ENCODE results near the gene CCBE1.
"Not testable (repeated sequence)": the region's sequence is repeated elsewhere in the genome, so short reads cannot be mapped to it uniquely, and the experiment has no call there.

The CCBE1 gene

DNA sequence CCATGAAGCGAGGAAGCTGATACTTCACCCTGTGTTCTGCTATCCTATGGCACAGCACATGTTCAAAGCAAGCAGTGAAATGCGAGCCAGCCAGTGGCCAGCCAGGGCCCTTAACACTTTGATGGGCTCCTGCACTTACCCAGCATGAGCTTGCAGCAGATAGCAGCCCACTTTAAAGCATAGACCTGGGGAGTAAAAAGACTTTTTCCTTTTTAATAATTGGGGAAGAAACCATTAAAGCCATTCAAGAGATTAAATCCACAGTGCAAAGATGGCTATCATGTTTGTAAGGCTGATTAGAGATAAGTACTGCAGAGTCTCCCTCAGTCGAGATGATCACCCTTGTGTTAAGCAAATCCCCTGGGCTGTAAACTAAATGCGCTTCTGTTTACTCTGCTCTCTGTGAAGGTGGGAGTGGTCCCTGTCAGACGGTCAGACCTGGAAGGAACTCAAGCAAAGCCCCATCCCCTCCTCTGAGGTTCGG, 15.7 kb downstream of the CCBE1 start:
- DNase-seq (ENCODE audit: low read depth): no peak

GRCh38 chr18:59681051-59681450, 16.2 kb downstream of the CCBE1 start:
- DNase-seq (ENCODE audit: low read depth): no peak

GRCh38 chr18:59675346-59675745, 21.9 kb downstream of the CCBE1 start:
- no peak for DNase-seq (ENCODE audit: low read depth)

DNA sequence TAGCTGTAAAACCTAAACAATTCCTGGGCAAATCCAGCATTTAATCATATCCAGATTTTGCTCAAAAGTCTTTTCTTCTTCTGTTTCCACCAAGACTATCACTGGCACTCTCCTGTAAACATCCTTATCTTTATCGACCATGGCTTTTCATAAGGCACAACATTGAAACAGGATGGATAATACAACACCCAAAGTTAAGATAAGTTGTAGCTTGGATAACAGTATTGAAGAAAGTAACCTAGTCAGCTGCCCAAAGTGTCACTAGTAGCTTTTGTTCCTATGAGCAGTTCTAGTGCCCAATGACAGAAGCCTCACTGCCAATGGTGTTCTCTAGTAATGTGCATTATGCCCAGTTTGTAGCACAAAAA, 22.3 kb downstream of the CCBE1 start:
- no peak for DNase-seq (ENCODE audit: low read depth)

GRCh38 chr18:59674186-59674902, 22.9 kb downstream of the CCBE1 start:
- no peak for DNase-seq (ENCODE audit: low read depth)

DNA sequence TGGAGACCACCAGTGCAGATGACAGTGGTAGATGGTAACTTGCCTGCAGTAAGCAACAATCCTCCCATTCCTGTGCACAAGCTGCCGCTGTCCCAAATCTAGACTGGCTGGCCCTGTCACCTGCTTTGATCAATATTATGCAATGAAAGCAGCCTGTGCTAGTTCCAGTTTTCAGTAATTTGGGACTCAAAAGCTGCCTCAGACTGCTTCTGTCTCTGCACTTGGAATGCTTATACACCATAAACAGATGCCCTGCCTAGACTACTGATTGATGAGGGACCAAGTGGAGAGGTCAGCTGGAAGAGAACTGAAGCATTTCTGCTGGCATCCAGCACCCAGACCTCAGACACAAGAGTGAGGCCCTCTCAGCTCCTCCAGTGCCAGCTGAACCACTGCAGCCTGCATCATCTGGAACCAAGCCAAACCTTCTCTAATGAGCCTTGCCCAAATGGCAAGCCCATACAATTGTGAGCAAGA, 24.9 kb downstream of the CCBE1 start:
- DNase-seq (ENCODE audit: low read depth): no peak

- DNase-seq (ENCODE audit: low read depth): no peak
Measured at GRCh38 chr18:59671551-59671950, 25.7 kb downstream of the CCBE1 start.

DNA sequence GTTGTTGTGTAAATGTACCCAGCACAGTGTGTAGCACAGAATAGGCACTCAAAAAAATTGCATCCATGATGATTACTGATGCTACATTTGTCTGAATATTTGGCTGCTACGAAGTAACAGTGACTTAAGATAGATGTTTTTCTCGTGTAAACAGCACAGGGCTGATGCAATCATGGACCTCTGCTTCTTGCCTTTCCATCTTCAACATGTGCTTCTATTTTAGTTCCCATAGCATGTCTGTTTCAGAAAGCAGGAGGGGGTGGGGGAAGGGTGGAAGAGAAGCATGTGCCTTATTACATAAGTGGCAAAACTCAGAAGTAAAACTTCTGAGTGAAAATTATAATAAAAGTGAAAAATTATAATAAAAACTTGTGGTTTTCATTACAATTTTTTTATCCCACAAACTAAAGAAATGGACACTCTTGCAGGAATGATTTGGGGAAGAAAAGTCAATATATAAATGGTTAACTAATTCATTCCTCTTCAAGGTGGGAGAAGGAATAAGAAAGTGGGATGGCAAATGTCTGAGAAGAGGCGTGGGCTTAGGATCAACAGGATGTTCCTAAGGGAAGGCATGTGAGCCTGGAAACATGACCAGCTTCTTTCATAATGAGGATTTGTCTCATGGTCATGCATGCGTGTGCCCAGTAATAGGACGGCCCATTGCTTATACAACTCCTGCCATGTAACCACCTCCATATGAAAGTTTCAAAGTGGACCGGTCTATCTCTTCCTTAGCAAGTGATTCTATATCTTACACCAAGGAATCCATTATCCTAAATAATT, 27.2 kb downstream of the CCBE1 start:
- peak; percentile 81 for DNase-seq (ENCODE audit: low read depth)

- no peak for DNase-seq (ENCODE audit: low read depth)
Measured at GRCh38 chr18:59667488-59667887, 29.7 kb downstream of the CCBE1 start.

GRCh38 chr18:59666007-59666402, 31.2 kb downstream of the CCBE1 start:
- DNase-seq (ENCODE audit: low read depth): not testable (repeated sequence)

DNA sequence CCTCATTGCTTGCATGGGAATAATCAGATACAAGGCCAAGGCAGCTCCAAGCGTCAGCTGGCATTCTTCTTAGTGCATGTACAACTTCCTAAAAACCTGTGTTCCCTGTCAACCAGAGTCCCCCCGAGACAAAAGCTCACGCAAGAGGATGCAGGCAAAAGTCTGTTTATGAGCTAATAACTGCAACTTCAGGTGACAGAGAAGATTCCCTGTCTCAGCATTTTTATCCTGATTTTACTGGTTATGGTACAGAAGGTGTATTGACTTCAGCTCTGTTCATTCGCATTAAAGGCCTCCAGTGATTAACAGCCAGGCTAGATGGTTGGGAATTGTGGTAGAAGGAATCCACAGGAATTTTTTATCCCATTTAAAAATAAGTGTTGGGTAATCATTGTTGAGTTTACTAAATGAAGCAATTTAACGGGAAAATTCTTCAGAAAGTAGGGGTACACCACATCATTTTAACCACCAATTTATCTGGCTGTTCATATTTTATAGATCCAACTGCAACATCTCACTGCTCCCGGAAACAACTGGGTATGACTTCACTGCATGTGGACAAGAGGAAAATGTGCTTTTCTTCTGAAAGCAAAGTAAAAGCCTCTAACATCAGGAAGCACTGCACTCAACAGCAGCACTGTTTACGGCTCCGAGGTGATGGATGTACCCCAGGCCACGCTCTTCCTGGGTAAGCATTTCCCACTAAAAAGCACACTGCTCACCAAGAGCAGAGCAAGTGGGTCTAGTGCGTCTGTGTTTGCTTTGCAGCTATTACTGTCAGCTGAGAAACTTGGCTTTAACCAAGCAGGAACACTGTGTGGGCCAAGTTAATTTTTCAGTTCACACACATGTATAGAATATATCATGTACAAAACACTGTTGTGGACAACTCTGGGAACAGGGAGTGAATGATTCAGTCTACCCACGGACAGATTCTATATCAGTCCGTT, 31.9 kb downstream of the CCBE1 start:
- no peak for DNase-seq (ENCODE audit: low read depth)

DNA sequence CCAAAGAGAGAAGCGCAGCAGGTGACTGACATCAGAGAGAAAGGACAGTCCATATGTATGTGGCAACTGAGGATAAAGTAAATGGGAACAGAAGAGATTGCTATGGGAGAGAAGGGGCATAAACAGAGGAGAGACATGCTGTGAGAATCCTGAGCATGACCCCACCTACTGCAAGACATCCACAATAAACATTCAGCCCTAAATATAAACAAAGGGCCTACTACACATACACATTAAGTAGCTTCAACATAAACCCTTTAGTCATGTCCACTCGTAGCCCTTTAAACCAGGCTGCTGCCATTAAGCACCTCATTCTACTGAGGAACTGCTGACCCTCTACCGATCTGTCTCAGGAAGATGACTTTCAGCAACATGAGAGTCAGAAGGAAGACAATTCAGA, 32.9 kb downstream of the CCBE1 start:
- DNase-seq (ENCODE audit: low read depth): no peak

DNA sequence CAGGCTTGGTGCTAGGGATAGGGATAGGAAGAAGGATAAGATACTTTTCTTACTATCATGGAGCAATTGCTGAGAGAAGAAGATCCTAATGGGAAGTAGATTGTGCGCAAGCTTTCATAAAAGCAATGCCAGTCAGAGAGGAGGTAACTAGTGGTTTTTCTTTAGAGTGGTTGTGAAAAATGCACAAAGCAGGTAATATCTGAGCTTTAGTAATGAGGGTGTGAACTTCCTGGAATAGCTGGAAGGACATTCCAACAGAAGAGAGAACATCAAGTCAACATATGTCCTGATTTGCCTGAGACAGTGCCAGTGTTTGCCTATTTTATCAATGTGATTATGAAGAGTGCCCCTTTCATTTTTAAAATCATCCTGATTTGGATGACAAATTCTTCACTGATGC, 34.1 kb downstream of the CCBE1 start:
- DNase-seq (ENCODE audit: low read depth): no peak

DNA sequence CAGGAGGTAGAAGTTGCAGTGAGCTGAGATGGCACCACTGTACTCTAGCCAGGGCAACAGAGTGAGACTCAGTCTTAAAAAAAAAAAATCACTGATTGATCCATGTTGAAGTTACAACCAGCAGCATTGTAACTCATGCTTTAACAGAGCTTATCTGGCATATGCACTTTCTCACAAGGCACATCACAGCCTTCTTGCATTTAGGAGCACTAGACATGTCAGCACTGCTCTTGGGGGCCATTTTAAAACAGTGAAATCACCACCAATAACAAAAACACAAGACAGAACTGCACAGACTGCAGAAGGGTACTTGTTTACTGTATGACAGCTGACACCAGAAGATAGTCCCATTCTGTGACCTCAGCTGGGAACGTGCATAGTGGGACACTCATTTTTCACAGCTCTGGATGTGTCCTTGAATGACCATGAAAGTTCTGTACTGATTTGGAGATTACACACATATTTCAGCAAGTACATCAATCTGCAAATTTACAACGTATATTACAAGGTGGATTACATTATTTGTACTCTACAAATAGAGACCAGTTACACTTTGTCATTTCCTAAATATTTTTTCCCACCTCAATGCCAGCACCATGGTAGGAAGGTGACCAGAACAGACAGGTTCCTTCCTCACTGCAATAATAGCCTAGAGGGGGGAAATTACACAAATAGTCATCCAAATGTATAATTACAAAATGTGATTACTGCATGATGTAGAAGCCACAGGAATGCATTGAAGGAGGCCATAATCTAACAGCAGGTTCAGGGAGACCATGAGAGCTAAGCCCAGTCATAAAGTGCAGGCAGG, 35.1 kb downstream of the CCBE1 start:
- peak; percentile 72 for DNase-seq (ENCODE audit: low read depth)

DNA sequence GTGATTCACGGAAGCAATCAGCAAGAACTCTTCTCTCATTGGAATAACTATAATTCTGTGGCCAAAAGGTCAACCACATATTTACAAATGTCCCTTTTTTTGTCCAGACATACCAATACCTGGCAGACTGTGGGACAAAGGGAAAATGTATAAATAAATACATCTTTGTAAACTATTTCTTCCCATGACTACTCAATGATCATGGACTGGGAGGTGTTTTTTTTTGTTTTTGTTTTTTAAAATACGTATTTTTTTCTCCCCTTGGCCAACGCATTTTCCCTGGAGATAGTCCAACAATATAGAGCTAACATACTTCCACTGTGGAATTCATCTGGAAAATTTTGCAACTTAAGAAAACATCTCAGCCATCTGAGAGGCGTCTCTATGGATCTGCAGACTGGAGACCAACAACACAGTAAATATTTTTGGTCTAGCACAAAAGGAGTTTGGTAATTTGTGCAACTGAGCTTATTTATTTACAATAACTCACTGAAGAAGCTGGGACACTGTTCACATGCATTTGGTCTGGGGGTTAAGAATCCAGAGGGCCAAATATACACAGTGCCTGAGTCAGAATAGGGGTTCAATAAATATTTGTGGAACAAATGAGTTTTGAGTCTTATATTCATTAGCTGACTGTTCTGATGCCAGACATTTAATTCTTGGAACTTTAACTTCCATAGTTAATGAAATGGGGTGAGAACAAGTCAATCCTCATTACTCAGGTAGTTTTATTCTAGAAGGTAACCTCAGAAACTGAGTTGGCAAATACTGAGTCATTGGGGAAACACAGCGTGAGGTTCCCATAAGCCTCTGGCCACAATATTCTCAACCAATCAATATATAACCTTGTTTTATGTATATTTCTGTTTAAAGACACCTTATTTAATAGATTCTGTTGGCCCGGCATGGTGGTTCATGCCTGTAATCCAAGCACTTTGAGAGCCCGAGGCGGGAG, 36.2 kb downstream of the CCBE1 start:
- DNase-seq (ENCODE audit: low read depth): peak; percentile 76

GRCh38 chr18:59660366-59660765, 36.9 kb downstream of the CCBE1 start:
- DNase-seq (ENCODE audit: low read depth): no peak

DNA sequence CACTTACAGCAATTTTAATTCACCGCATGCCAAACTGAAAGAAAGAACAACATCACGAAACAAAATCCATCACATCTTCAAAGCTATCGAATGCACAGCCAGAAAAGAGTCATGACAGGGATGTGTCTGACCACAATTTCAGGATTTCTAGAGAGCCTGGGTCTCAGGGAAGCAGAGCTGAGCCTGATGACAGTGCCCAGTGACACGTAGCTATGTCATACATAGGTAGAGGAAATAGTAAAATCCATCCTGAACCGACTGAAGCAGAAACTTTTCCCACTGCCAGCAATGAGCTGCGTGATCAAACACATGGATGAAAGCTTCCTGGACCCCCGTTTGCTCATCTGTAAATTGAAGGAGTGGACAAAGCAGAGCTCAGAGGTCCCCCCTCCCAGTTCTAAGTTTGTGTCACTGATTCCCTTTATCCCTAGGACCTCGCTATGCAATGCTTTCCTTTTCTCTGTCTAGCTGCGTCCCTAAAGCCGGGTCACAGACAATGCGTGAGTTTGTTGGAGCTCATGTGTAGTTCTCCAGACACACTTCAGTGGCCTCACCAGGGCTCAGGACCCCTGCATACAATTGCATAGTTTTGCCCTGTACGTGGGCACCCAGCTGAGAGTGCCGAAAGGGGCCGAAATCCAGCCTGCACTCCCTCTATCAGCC, 37.6 kb downstream of the CCBE1 start:
- no peak for DNase-seq (ENCODE audit: low read depth)

DNA sequence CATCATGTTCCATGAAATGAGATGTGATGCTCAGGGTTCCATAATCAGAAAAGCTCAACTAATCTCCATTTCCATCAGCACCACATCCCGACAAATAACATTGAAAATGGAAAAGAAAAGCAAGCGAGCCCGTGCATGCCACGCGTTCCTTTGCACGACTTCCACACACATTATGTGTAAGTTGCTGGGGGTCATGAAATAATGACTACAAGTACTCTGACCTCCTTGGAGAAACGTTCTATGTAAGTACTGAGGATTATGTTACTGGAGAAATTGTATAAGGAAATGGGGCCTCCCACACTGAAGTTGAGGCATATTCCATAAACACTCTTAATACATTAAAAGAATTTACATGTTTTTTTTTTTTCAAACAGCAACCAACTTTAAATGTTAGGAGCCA, 38.3 kb downstream of the CCBE1 start:
- DNase-seq (ENCODE audit: low read depth): no peak

DNA sequence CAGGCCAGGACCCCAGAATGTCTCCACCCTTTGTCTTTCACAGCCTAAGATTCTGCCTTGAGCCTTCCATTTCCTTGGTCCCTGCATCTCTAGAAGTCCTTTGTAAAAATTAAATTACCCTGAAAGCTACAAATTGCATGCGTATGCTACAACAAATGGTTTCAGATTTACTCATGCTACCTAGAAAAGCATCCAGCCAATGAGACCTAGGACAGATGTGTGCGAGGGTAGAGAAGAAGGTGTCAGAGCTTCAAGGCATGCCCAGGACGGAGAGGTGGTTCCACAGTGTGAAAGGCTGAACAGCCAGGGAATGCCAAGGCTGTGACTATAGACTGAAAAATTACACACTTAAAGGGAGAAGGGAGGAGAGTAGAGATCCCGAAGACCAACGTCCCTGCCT, 40.2 kb downstream of the CCBE1 start:
- DNase-seq (ENCODE audit: low read depth): no peak
